Gastroesophageal sphincter (tissue), 4 donors: ENCODE data around the gene OSTN. TPM values are rescaled to one million over a fixed set of nuclear protein-coding genes. Genes with fewer than 3 reads are reported as not detected.
A peak's percentile ranks its signal among the peaks of the same experiment; 100 is the strongest.
"Not testable (repeated sequence)": the region's sequence is repeated elsewhere in the genome, so short reads cannot be mapped to it uniquely, and the experiment has no call there.

Experiments
- ATAC-seq: fragments of 150-250 bp; one replicate; pipeline ENCODE4 v1.9.1; 2016; ENCODE audit warnings: mild to moderate bottlenecking, moderate library complexity
- H3K27ac ChIP-seq, 4 donors: fragments of 200-600 bp; sonication (generic) in 3 of 4; 1 replicate in 3 of 4; 2 replicates in 1 of 4; pipeline ENCODE4 v1.5.1; 2016 to 2019
- H3K27me3 ChIP-seq: fragments of 200-600 bp; sonication (generic); one replicate; pipeline ENCODE4 v1.5.1; 2019
- H3K36me3 ChIP-seq, 2 donors: fragments of 200-600 bp; sonication (generic); one replicate each; pipeline ENCODE4 v1.5.1; 2019; ENCODE audit warnings: control low read depth in 1 of 2
- H3K4me1 ChIP-seq, 3 donors: fragments of 200-600 bp; sonication (generic); 1 replicate in 2 of 3; 2 replicates in 1 of 3; pipeline ENCODE4 v1.5.1; 2016 to 2019; ENCODE audit warnings: control low read depth in 2 of 3
- H3K4me3 ChIP-seq, 2 donors: fragments of 200-600 bp; sonication (generic); one replicate each; pipeline ENCODE4 v1.5.1; 2019; ENCODE audit warnings: mild to moderate bottlenecking in 1 of 2, moderate library complexity in 1 of 2
- H3K9me3 ChIP-seq, 3 donors: fragments of 200-600 bp; sonication (generic); one replicate each; pipeline ENCODE4 v1.5.1; 2017 to 2019; ENCODE audit warnings: control low read depth in 2 of 3
- CTCF ChIP-seq, 4 experiments: fragments of 200-600 bp in 2 of 4; fragments of 450-650 bp in 2 of 4; sonication (generic) in 1 of 4; IDR thresholded peaks; one replicate each; pipeline ENCODE4 v1.5.1; 2017 to 2019; ENCODE audit warnings: antibody characterized with exemption in 4 of 4, mild to moderate bottlenecking in 2 of 4, moderate library complexity in 2 of 4
- EP300 ChIP-seq: sonication (generic); formaldehyde crosslinking; IDR thresholded peaks from one replicate; pipeline ENCODE4 v1.6.1; 2017; ENCODE audit warnings: antibody characterized with exemption, mild to moderate bottlenecking
- POLR2A ChIP-seq, 2 donors: fragments of 450-650 bp; IDR thresholded peaks; one replicate each; pipeline ENCODE4 v1.6.1; 2017; ENCODE audit warnings: antibody characterized with exemption in 2 of 2, mild to moderate bottlenecking in 2 of 2, moderate library complexity in 1 of 2
- POLR2AphosphoS5 ChIP-seq: sonication (generic); formaldehyde crosslinking; IDR thresholded peaks from one replicate; pipeline ENCODE4 v1.6.1; 2017; ENCODE audit warnings: antibody characterized with exemption
- WGBS, 2 donors: methylation state at CpG; one replicate each; pipeline ENCODE4 v1.1.5; 2018; ENCODE audit warnings: low coverage in 1 of 2; 5-methylcytosine and 5-hydroxymethylcytosine counted together
- total RNA-seq, 4 donors: library from RNA; depleted of rRNA; stranded (reverse); fragments of >200 nt; gene quantifications; one replicate each; pipeline ENCODE4 v1.1.0, GENCODE V29; 2016

The OSTN gene
- total RNA-seq, 4 donors from 2014 or later: not detected

GRCh38 chr3:191244242-191244867 is 45.3 kb downstream of the OSTN start:
- Histone ChIP-seq H3K27ac (no peak overlapping the region), H3K9me3 (no peaks in the 10 kb centered on the region), H3K27me3 (no peaks in the 10 kb centered on the region), H3K36me3 (no peaks in the 10 kb centered on the region), H3K4me1 (no peaks in the 10 kb centered on the region), H3K4me3 (no peak overlapping the region)
- TF ChIP-seq CTCF (IDR thresholded peaks at IDR 0.05): peak; percentile 19 to 48 (median 38)
- TF ChIP-seq POLR2A (IDR thresholded peaks at IDR 0.05): no peak
- ATAC-seq: no peak
- 17 to 18% methylated on average over 2 of the region's 2 CpGs for WGBS, 2 donors

GRCh38 chr3:191246034-191246433 is 47.0 kb downstream of the OSTN start:
- not testable (repeated sequence) for H3K36me3 ChIP-seq, H3K4me1 ChIP-seq, H3K9me3 ChIP-seq, H3K4me3 ChIP-seq, H3K27me3 ChIP-seq, H3K27ac ChIP-seq
- peak; percentile 25 for ATAC-seq
- whole genome bisulfite sequencing, 2 donors: 83 to 88% methylated on average over 3 of the region's 5 CpGs

- TF ChIP-seq POLR2A (IDR thresholded peaks at IDR 0.05) (no peak), EP300 (no peak), CTCF (IDR thresholded peaks at IDR 0.05) (no peak), POLR2AphosphoS5 (no peak)
- WGBS, 2 donors: 69 to 100% methylated on average over 1 of the region's 1 CpG
- no peaks in the 10 kb centered on the region for H3K4me1 ChIP-seq
These were observed 47.6 kb downstream of the OSTN start for GRCh38 chr3:191246630-191247029.

GRCh38 chr3:191253089-191253799 is 54.2 kb downstream of the OSTN start:
- no peaks in the 10 kb centered on the region for H3K9me3 ChIP-seq
- 67 to 81% methylated on average over 4 to 6 of the region's 6 CpGs for WGBS, 2 donors
- no peaks in the 10 kb centered on the region for H3K27me3 ChIP-seq
- no peaks in the 10 kb centered on the region for H3K36me3 ChIP-seq
- TF ChIP-seq POLR2A (IDR thresholded peaks at IDR 0.05) (no peak), POLR2AphosphoS5 (no peak), EP300 (no peak), CTCF (IDR thresholded peaks at IDR 0.05) (no peak)
- H3K4me1 ChIP-seq: no peaks in the 10 kb centered on the region
- no peak for ATAC-seq
- no peak overlapping the region for H3K4me3 ChIP-seq
- no peak overlapping the region for H3K27ac ChIP-seq

More at GRCh38 chr3:191246630-191247029, 47.6 kb downstream of the OSTN start:
- no peak for ATAC-seq
- Histone ChIP-seq H3K36me3 (no peaks in the 10 kb centered on the region), H3K27me3 (no peaks in the 10 kb centered on the region), H3K4me3 (no peak overlapping the region), H3K27ac (no peak overlapping the region), H3K9me3 (no peaks in the 10 kb centered on the region)

GRCh38 chr3:191254098-191254873 is 55.2 kb downstream of the OSTN start:
- no peak for ATAC-seq

More at GRCh38 chr3:191254098-191254873, 55.2 kb downstream of the OSTN start:
- no peaks in the 10 kb centered on the region for H3K27me3 ChIP-seq
- TF ChIP-seq CTCF (IDR thresholded peaks at IDR 0.05): no peak
- no peak for TF ChIP-seq POLR2AphosphoS5
- no peak overlapping the region for H3K4me3 ChIP-seq
- H3K36me3 ChIP-seq: no peaks in the 10 kb centered on the region
- H3K9me3 ChIP-seq: no peaks in the 10 kb centered on the region
- WGBS, 2 donors: 76 to 86% methylated on average over 3 of the region's 3 CpGs
- H3K27ac ChIP-seq: no peak overlapping the region
- no peaks in the 10 kb centered on the region for H3K4me1 ChIP-seq
